Keratinocyte (primary cell): Measurements from ENCODE around the gene FHAD1. TPM values are rescaled to one million over a fixed set of nuclear protein-coding genes. Genes with fewer than 3 reads are reported as not detected.

ENCODE experiments used
- DNase-seq: peaks from one replicate; pipeline ENCODE4 v3.0.0-alpha.2; 2011; ENCODE audit warnings: low read depth, missing footprints, low spot score
- FAIRE-seq: peaks from 2 replicates; lab custom pipeline; 2011; peaks lifted over from hg19 to GRCh38; lab: Jason Lieb, UNC
- H2AFZ ChIP-seq: 2 replicates; pipeline ENCODE4 v1.6.0; 2012; ENCODE audit warnings: low read length, control low read depth, inconsistent platforms; ENCODE audit not compliant: control insufficient read depth
- H3K27ac ChIP-seq: 2 replicates; pipeline ENCODE4 v1.5.1; 2011; ENCODE audit warnings: low read length; ENCODE audit not compliant: control insufficient read depth, insufficient read depth
- H3K27me3 ChIP-seq: 3 replicates; pipeline ENCODE4 v1.6.0; 2011; ENCODE audit warnings: low read length; ENCODE audit not compliant: control insufficient read depth, insufficient read depth; ENCODE audit errors: extremely low read depth
- H3K36me3 ChIP-seq, 2 experiments: 2 replicates in 1 of 2; 3 replicates in 1 of 2; pipeline ENCODE4 v1.5.1; 2011; ENCODE audit warnings: low read length in 2 of 2, mild to moderate bottlenecking in 1 of 2; ENCODE audit not compliant: control insufficient read depth in 2 of 2, insufficient read depth in 2 of 2; ENCODE audit errors: extremely low read depth in 1 of 2
- H3K4me1 ChIP-seq: 3 replicates; pipeline ENCODE4 v1.5.1; 2011; ENCODE audit warnings: low read length; ENCODE audit not compliant: control insufficient read depth, insufficient read depth; ENCODE audit errors: extremely low read depth
- H3K4me2 ChIP-seq: 3 replicates; pipeline ENCODE4 v1.6.0; 2011; ENCODE audit warnings: low read depth, low read length; ENCODE audit not compliant: control insufficient read depth, insufficient read depth; ENCODE audit errors: extremely low read depth
- H3K4me3 ChIP-seq, 3 experiments: fragments of 200-600 bp in 1 of 3; sonication (generic) in 1 of 3; 2 replicates in 2 of 3; 3 replicates in 1 of 3; pipeline ENCODE4 v1.5.1; 2011 to 2016; ENCODE audit warnings: low read length in 3 of 3, mild to moderate bottlenecking in 3 of 3, control low read depth in 2 of 3, inconsistent platforms in 1 of 3, low read depth in 1 of 3, mixed read lengths in 1 of 3, mixed run types in 1 of 3, moderate library complexity in 1 of 3; ENCODE audit not compliant: control insufficient read depth in 2 of 3, insufficient read depth in 2 of 3; ENCODE audit errors: extremely low read depth in 1 of 3
- H3K79me2 ChIP-seq: 2 replicates; pipeline ENCODE4 v1.6.0; 2012; ENCODE audit warnings: low read length; ENCODE audit not compliant: control insufficient read depth, insufficient read depth
- H3K9ac ChIP-seq: 3 replicates; pipeline ENCODE4 v1.6.0; 2011; ENCODE audit warnings: low read length; ENCODE audit not compliant: control insufficient read depth, insufficient read depth; ENCODE audit errors: extremely low read depth
- H3K9me1 ChIP-seq: 3 replicates; pipeline ENCODE4 v1.6.0; 2011; ENCODE audit warnings: low read length; ENCODE audit not compliant: control insufficient read depth, insufficient read depth; ENCODE audit errors: extremely low read depth
- H3K9me3 ChIP-seq: 2 replicates; pipeline ENCODE4 v1.5.1; 2012; ENCODE audit warnings: low read depth, low read length; ENCODE audit not compliant: control insufficient read depth
- H4K20me1 ChIP-seq: 3 replicates; pipeline ENCODE4 v1.6.0; 2011; ENCODE audit warnings: low read length; ENCODE audit not compliant: control insufficient read depth, insufficient read depth; ENCODE audit errors: extremely low read depth
- CTCF ChIP-seq, 3 experiments: IDR thresholded peaks in 1 of 3; conservative IDR thresholded peaks in 1 of 3; optimal IDR thresholded peaks in 1 of 3; 2 replicates in 2 of 3; 3 replicates in 1 of 3; pipeline versions ENCODE3 to v1.5.1; 2011; ENCODE audit warnings: low read length in 3 of 3, mild to moderate bottlenecking in 3 of 3, moderate library complexity in 2 of 3, control low read depth in 1 of 3, inconsistent platforms in 1 of 3; ENCODE audit not compliant: insufficient read depth in 2 of 3; ENCODE audit errors: extremely low read depth in 1 of 3
- EZH2 ChIP-seq: IDR thresholded peaks from one replicate; pipeline ENCODE4 v1.6.1; 2012; ENCODE audit warnings: inconsistent platforms, mild to moderate bottlenecking, low read length, moderate library complexity
- dilution Hi-C: fragments of 300-500 bp; cut with MboI; formaldehyde crosslinking; loops from one replicate; pipeline ENCODE4 v1.7.0; 2020; ENCODE audit warnings: low sequenced_read_pairs; ENCODE audit not compliant: extremely low pct_ligation_motif_present
- polyA plus RNA-seq, 5 experiments: library from polyadenylated mRNA; depleted of rRNA in 3 of 5; stranded (reverse) in 3 of 5; stranded (forward) in 1 of 5; unstranded in 1 of 5; fragments of >200 nt; gene quantifications; 1 replicate in 1 of 5; 2 replicates in 3 of 5; 3 replicates in 1 of 5; pipeline versions ENCODE4 v1.2.1 to v1.2.3, GENCODE V29; 2011 to 2012; ENCODE audit warnings: missing spikeins in 2 of 5, low read depth in 1 of 5, low replicate concordance in 1 of 5

FHAD1 gene
- polyA plus RNA-seq, 1 donor (not counting 4 experiments of a cell fraction or from before 2014, with no cell fraction given), result 0.09 TPM

GRCh38 chr1:15390667-15391066 lies 143.6 kb downstream of the FHAD1 start:
- Histone ChIP-seq H3K4me3 (no peak overlapping the region), H3K4me2 (no peak overlapping the region), H3K27ac (no peak overlapping the region), H3K4me1 (no peaks in the 10 kb centered on the region), H3K9ac (no peak overlapping the region), H3K9me3 (no peaks in the 10 kb centered on the region), H2AFZ (no peak overlapping the region), H3K79me2 (no peaks in the 10 kb centered on the region), H3K9me1 (no peaks in the 10 kb centered on the region), H3K27me3 (peaks cover 5% of the 10 kb centered on the region), H4K20me1 (no peaks in the 10 kb centered on the region), H3K36me3 (no peaks in the 10 kb centered on the region)
- DNase-seq, result no peak
- no peak for FAIRE-seq
- TF ChIP-seq EZH2, result no peak
- TF ChIP-seq CTCF (optimal IDR thresholded peaks at IDR 0.05 in 1 of 3, IDR thresholded peaks at IDR 0.05 in 1 of 3, conservative IDR thresholded peaks at IDR 0.05 in 1 of 3; ENCODE audit: extremely low read depth in 1 of 3, insufficient read depth in 2 of 3, low read length in 3 of 3), result no peak
- dilution Hi-C loops, result no loop called here

- no peak for DNase-seq
Observed at GRCh38 chr1:15391366-15391765, 144.3 kb downstream of the FHAD1 start.

More at GRCh38 chr1:15391366-15391765, 144.3 kb downstream of the FHAD1 start:
- FAIRE-seq, result peak; percentile 65
- no peaks in the 10 kb centered on the region for H3K27me3 ChIP-seq
- no peaks in the 10 kb centered on the region for H3K9me3 ChIP-seq
- TF ChIP-seq CTCF (optimal IDR thresholded peaks at IDR 0.05 in 1 of 3, IDR thresholded peaks at IDR 0.05 in 1 of 3, conservative IDR thresholded peaks at IDR 0.05 in 1 of 3; ENCODE audit: extremely low read depth in 1 of 3, insufficient read depth in 2 of 3, low read length in 3 of 3) (no peak), EZH2 (no peak)
- H3K4me2 ChIP-seq, result no peak overlapping the region
- H3K9me1 ChIP-seq, result no peaks in the 10 kb centered on the region
- no peak overlapping the region for H2AFZ ChIP-seq
- H3K36me3 ChIP-seq, result no peaks in the 10 kb centered on the region
- dilution Hi-C loops, result no loop called here
- no peaks in the 10 kb centered on the region for H4K20me1 ChIP-seq
- no peaks in the 10 kb centered on the region for H3K4me1 ChIP-seq
- no peak overlapping the region for H3K9ac ChIP-seq
- no peak overlapping the region for H3K4me3 ChIP-seq
- H3K27ac ChIP-seq, result no peak overlapping the region
- no peaks in the 10 kb centered on the region for H3K79me2 ChIP-seq
